A673 (cell line): ENCODE data around the gene KCMF1. TPM values are rescaled to one million over a fixed set of nuclear protein-coding genes. Genes with fewer than 3 reads are reported as not detected.
"Not testable (repeated sequence)": the region's sequence is repeated elsewhere in the genome, so short reads cannot be mapped to it uniquely, and the experiment has no call there.

ENCODE experiments used
- BruUV-seq: library from RNA; stranded (reverse); fragments of 400-500 nt; replicated peaks from 2 replicates; lab custom pipeline; 2021; lab: Mats Ljungman, UMichigan
- CTCF ChIA-PET: fragments of 300-600 bp; sonication (Branson Sonifier 250); formaldehyde crosslinking; loops from one replicate; lab custom pipeline; 2022; ENCODE audit warnings: antibody characterized with exemption; lab: Charles Lee
- POLR2A ChIA-PET: fragments of 300-600 bp; sonication (Branson Sonifier 250); formaldehyde crosslinking; loops from one replicate; lab custom pipeline; 2022; ENCODE audit warnings: antibody characterized with exemption; ENCODE audit not compliant: low non-redundant PET; lab: Charles Lee
- DNase-seq: peaks from one replicate; pipeline ENCODE4 v3.0.0-alpha.2; 2015; ENCODE audit warnings: low spot score
- H3K27ac ChIP-seq: fragments of 200-600 bp; sonication (generic); 2 replicates; pipeline ENCODE4 v1.5.1; 2016; ENCODE audit warnings: mixed run types, low read depth, mild to moderate bottlenecking, mixed read lengths, antibody characterized with exemption, low read length; ENCODE audit not compliant: poor library complexity, severe bottlenecking
- H3K27me3 ChIP-seq: fragments of 200-600 bp; sonication (generic); replicated peaks from 2 replicates; pipeline ENCODE4 v1.6.1; 2017; ENCODE audit warnings: mixed run types, low read depth, mild to moderate bottlenecking, mixed read lengths, antibody characterized with exemption, low read length; ENCODE audit not compliant: insufficient read depth, poor library complexity
- H3K36me3 ChIP-seq: fragments of 200-600 bp; sonication (generic); 2 replicates; pipeline ENCODE4 v1.6.1; 2016; ENCODE audit warnings: mixed run types, mild to moderate bottlenecking, mixed read lengths, antibody characterized with exemption, low read length; ENCODE audit not compliant: insufficient read depth, poor library complexity, severe bottlenecking
- H3K4me1 ChIP-seq: fragments of 200-600 bp; sonication (generic); 2 replicates; pipeline ENCODE4 v1.6.1; 2017; ENCODE audit warnings: mixed run types, mild to moderate bottlenecking, mixed read lengths, antibody characterized with exemption, low read length; ENCODE audit not compliant: insufficient read depth, poor library complexity, severe bottlenecking
- H3K4me3 ChIP-seq: fragments of 200-600 bp; sonication (generic); 2 replicates; pipeline ENCODE4 v1.5.1; 2016; ENCODE audit warnings: low read depth, mixed run types, mild to moderate bottlenecking, mixed read lengths, low read length; ENCODE audit not compliant: poor library complexity, severe bottlenecking
- H3K9me3 ChIP-seq: fragments of 200-600 bp; sonication (generic); 2 replicates; pipeline ENCODE4 v1.6.1; 2016; ENCODE audit warnings: mixed run types, low read depth, mild to moderate bottlenecking, mixed read lengths, antibody characterized with exemption, low read length; ENCODE audit not compliant: poor library complexity, severe bottlenecking
- CTCF ChIP-seq: fragments of 300-800, 200-600 bp; sonication (generic); conservative IDR thresholded peaks from 2 replicates; pipeline ENCODE4 v1.5.1; 2017; ENCODE audit warnings: low read depth, mild to moderate bottlenecking, antibody characterized with exemption, low read length, moderate library complexity, mixed read lengths
- EZH2 ChIP-seq: fragments of 200-600 bp; sonication (generic); IDR thresholded peaks from 2 replicates; pipeline ENCODE4 v1.6.1; 2017; ENCODE audit warnings: borderline replicate concordance, low read depth, mild to moderate bottlenecking, mixed read lengths, antibody characterized with exemption, low read length; ENCODE audit not compliant: poor library complexity, severe bottlenecking
- intact Hi-C: fragments of 100-400 bp; cut with micrococcal nuclease; formaldehyde crosslinking; loops from one replicate; pipeline ENCODE4 v1.10.0; 2022; ENCODE audit not compliant: unreplicated experiment
- total RNA-seq: library from RNA; stranded (reverse); gene quantifications from 2 replicates; pipeline ENCODE4 v1.2.3, GENCODE V29; 2021

KCMF1 gene
- total RNA-seq, 1 experiment from 2014 or later: 110 TPM

DNA sequence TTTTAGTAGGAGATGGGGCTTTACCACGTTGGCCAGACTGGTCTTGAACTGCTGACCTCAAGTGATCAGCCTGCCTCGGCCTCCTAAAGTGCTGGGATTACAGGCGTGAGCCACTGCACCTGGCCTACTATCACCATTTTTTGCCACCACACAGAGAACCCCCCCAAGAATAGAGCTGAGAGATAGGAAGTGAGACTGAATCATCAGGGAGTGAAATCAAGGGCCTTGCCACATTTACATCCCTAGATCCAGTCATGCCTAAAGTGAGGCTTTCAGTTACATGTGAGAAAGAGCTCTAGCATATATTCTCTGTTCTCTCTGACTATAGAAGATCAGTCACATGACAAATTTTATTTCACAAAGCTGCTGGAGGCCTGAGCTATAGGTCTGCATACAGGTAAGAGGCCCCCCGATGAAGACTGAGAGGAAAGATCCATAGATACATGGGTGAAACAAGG, 28.0 kb upstream of the KCMF1 start:
- ChIA-PET CTCF (interaction anchor here (1.5 kb wide), 1 partner anchor 17 kb away, joined by 4 read pairs; no protein-coding TSS in a partner anchor), POLR2A (no interaction called here)
- Histone ChIP-seq H3K9me3 (no peaks in the 10 kb centered on the region), H3K27ac (no peak overlapping the region), H3K36me3 (no peaks in the 10 kb centered on the region), H3K27me3 (no peaks in the 10 kb centered on the region), H3K4me1 (no peaks in the 10 kb centered on the region), H3K4me3 (no peak overlapping the region)
- no TSS peak for BruUV-seq
- intact Hi-C loops: no loop called here
- TF ChIP-seq EZH2 (no peak), CTCF (no peak)
- DNase-seq: no peak

DNA sequence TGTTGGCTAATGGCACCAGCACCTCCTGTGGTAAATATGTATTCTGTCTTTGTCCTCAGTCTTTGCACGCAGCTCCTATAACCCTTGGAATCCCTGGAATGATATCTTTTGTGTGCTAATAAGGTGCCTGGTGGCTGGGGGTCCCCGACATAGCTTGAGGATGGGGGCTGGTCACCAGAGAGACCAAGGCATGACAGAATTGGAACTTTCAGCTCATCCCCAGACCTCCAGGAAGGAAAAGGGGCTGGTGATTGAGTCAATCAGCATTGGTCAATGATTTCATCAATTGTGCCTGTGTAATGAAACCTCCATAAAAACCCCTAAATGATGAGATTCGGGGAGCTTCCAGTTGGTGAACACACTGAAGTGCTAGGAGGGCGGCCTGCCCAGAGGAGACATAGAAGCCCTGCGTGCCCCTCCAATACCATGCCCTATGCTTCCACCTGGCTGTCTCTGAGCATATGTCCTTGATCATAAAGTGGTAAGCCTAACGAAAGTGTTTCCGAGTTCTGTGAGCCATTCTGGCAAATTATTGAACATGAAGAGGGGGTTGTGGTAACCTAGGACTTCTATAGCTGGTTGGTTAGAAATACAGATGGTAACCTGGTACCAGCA, 26.6 kb upstream of the KCMF1 start:
- H3K27ac ChIP-seq: no peak overlapping the region
- intact Hi-C loops: no loop called here
- POLR2A ChIA-PET: no interaction called here
- H3K4me1 ChIP-seq: no peaks in the 10 kb centered on the region
- H3K36me3 ChIP-seq: no peaks in the 10 kb centered on the region
- DNase-seq: no peak
- no peaks in the 10 kb centered on the region for H3K9me3 ChIP-seq
- CTCF ChIA-PET: interaction anchor here (0.6 kb wide), 1 partner anchor 427 kb away, joined by 3 read pairs; no protein-coding TSS in a partner anchor
- no TSS peak for BruUV-seq
- TF ChIP-seq CTCF (no peak), EZH2 (no peak)
- no peak overlapping the region for H3K4me3 ChIP-seq
- no peaks in the 10 kb centered on the region for H3K27me3 ChIP-seq

- H3K4me3 ChIP-seq, H3K4me1 ChIP-seq, POLR2A ChIA-PET, DNase-seq, H3K9me3 ChIP-seq, intact Hi-C loops, H3K36me3 ChIP-seq, BruUV-seq, H3K27ac ChIP-seq, H3K27me3 ChIP-seq, CTCF ChIA-PET: not testable (repeated sequence)
Measured at GRCh38 chr2:84945838-84946203, 25.1 kb upstream of the KCMF1 start.
